Fibroblast of lung (primary cell): Measurements from ENCODE around the gene TGFB3. TPM values are rescaled to one million over a fixed set of nuclear protein-coding genes. Genes with fewer than 3 reads are reported as not detected.
A peak's percentile ranks its signal among the peaks of the same experiment; 100 is the strongest.

Experiments
- DNase-seq, 2 donors: peaks; one replicate each; pipeline versions ENCODE4 v3.0.0 to v3.0.0-alpha.2; 2010; ENCODE audit warnings: low read depth in 2 of 2
- H2AFZ ChIP-seq: 2 replicates; pipeline ENCODE4 v1.5.1; 2012; ENCODE audit warnings: low read length, control low read depth, inconsistent platforms
- H3K27ac ChIP-seq: 2 replicates; pipeline ENCODE4 v1.5.1; 2011; ENCODE audit warnings: low read length, control low read depth; ENCODE audit not compliant: insufficient read depth
- H3K27me3 ChIP-seq: 2 replicates; pipeline ENCODE4 v1.5.1; 2011; ENCODE audit warnings: mild to moderate bottlenecking, low read length; ENCODE audit not compliant: control insufficient read depth, insufficient read depth
- H3K36me3 ChIP-seq: 2 replicates; pipeline ENCODE4 v1.5.1; 2011; ENCODE audit warnings: low read length; ENCODE audit not compliant: control insufficient read depth, insufficient read depth
- H3K4me1 ChIP-seq: 2 replicates; pipeline ENCODE4 v1.5.1; 2011; ENCODE audit warnings: low read length; ENCODE audit not compliant: control insufficient read depth, insufficient read depth; ENCODE audit errors: extremely low read depth
- H3K4me2 ChIP-seq: 2 replicates; pipeline ENCODE4 v1.5.1; 2011; ENCODE audit warnings: low read length, control low read depth; ENCODE audit not compliant: insufficient read depth; ENCODE audit errors: extremely low read depth
- H3K4me3 ChIP-seq, 4 experiments: fragments of 200-600 bp in 1 of 4; sonication (generic) in 1 of 4; replicated peaks in 1 of 4; 2 replicates each; pipeline ENCODE4 v1.5.1; 2011 to 2016; ENCODE audit warnings: low read length in 4 of 4, low read depth in 3 of 4, mild to moderate bottlenecking in 3 of 4, control low read depth in 2 of 4, inconsistent platforms in 1 of 4, mixed read lengths in 1 of 4; ENCODE audit not compliant: insufficient read depth in 1 of 4; ENCODE audit errors: control extremely low read depth in 1 of 4
- H3K79me2 ChIP-seq: 2 replicates; pipeline ENCODE4 v1.5.1; 2012; ENCODE audit warnings: mild to moderate bottlenecking, low read length, inconsistent platforms; ENCODE audit not compliant: control insufficient read depth, insufficient read depth
- H3K9ac ChIP-seq: 2 replicates; pipeline ENCODE4 v1.5.1; 2011; ENCODE audit warnings: mild to moderate bottlenecking, low read length, control low read depth; ENCODE audit not compliant: insufficient read depth
- H3K9me3 ChIP-seq: 2 replicates; pipeline ENCODE4 v1.5.1; 2012; ENCODE audit warnings: low read depth, low read length; ENCODE audit not compliant: control insufficient read depth, insufficient read depth
- H4K20me1 ChIP-seq: 2 replicates; pipeline ENCODE4 v1.5.1; 2011; ENCODE audit warnings: low read length; ENCODE audit not compliant: control insufficient read depth, insufficient read depth; ENCODE audit errors: extremely low read depth
- CTCF ChIP-seq, 2 donors: IDR thresholded peaks in 1 of 2; conservative IDR thresholded peaks in 1 of 2; 1 replicate in 1 of 2; 2 replicates in 1 of 2; pipeline ENCODE4 v1.5.1; 2011 to 2012; ENCODE audit warnings: low read length in 2 of 2, control low read depth in 1 of 2, inconsistent platforms in 1 of 2, low read depth in 1 of 2, mild to moderate bottlenecking in 1 of 2
- EZH2 ChIP-seq: IDR thresholded peaks from 2 replicates; pipeline ENCODE4 v1.5.1; 2012; ENCODE audit warnings: low read length, control low read depth, mild to moderate bottlenecking; ENCODE audit errors: missing control alignments
- polyA plus RNA-seq, 2 donors: library from polyadenylated mRNA; depleted of rRNA in 1 of 2; stranded (reverse) in 1 of 2; unstranded in 1 of 2; fragments of >200 nt; gene quantifications; 2 replicates each; pipeline ENCODE4 v1.2.1, GENCODE V29; 2011 to 2012; ENCODE audit warnings: missing spikeins in 1 of 2
- total RNA-seq: library from RNA; depleted of rRNA; stranded (reverse); fragments of >200 nt; gene quantifications from 2 replicates; pipeline ENCODE4 v1.2.1, GENCODE V29; 2014

Gene TGFB3
- total and polyA plus RNA-seq, 2 donors (not counting 1 experiment from before 2014, with no cell fraction given), result 5.9 to 30.8 TPM

- H2AFZ ChIP-seq, result peak overlapping the region; percentile 70
- TF ChIP-seq EZH2, result no peak
- no peak for TF ChIP-seq CTCF (conservative IDR thresholded peaks at IDR 0.05 in 1 of 2, IDR thresholded peaks at IDR 0.05 in 1 of 2; ENCODE audit: low read depth in 1 of 2, low read length in 2 of 2)
- H3K4me3 ChIP-seq, result peak overlapping the region; percentile 35 to 78 (median 41)
- H3K9ac ChIP-seq, result peak overlapping the region; percentile 55
- no peaks in the 10 kb centered on the region for H3K36me3 ChIP-seq
- DNase-seq, result no peak
- H3K4me2 ChIP-seq, result peak overlapping the region; percentile 86
- H3K79me2 ChIP-seq, result no peaks in the 10 kb centered on the region
- no peaks in the 10 kb centered on the region for H3K27me3 ChIP-seq
- no peaks in the 10 kb centered on the region for H3K9me3 ChIP-seq
- H4K20me1 ChIP-seq, result no peaks in the 10 kb centered on the region
- no peak overlapping the region for H3K27ac ChIP-seq
- H3K4me1 ChIP-seq, result peaks cover 28% of the 10 kb centered on the region
Observed at GRCh38 chr14:75983019-75983358, 1.2 kb upstream of the TGFB3 start.

- H3K4me1 ChIP-seq, result peaks cover 28% of the 10 kb centered on the region
- peak overlapping the region; percentile 70 for H2AFZ ChIP-seq
- peak; percentile 69 to 83 for DNase-seq
- TF ChIP-seq CTCF (conservative IDR thresholded peaks at IDR 0.05 in 1 of 2, IDR thresholded peaks at IDR 0.05 in 1 of 2; ENCODE audit: low read depth in 1 of 2, low read length in 2 of 2), result peak; percentile 47 to 58
- TF ChIP-seq EZH2, result no peak
- no peaks in the 10 kb centered on the region for H3K9me3 ChIP-seq
- peak overlapping the region; percentile 52 to 78 (median 68) for H3K4me3 ChIP-seq
- no peaks in the 10 kb centered on the region for H3K27me3 ChIP-seq
- H3K4me2 ChIP-seq, result peak overlapping the region; percentile 88
- H4K20me1 ChIP-seq, result no peaks in the 10 kb centered on the region
- H3K36me3 ChIP-seq, result no peaks in the 10 kb centered on the region
- no peaks in the 10 kb centered on the region for H3K79me2 ChIP-seq
- H3K9ac ChIP-seq, result peak overlapping the region; percentile 92
- peak overlapping the region; percentile 82 for H3K27ac ChIP-seq
Observed at GRCh38 chr14:75982266-75983018, 647 bp upstream of the TGFB3 start.

- no peaks in the 10 kb centered on the region for H3K9me3 ChIP-seq
Observed at GRCh38 chr14:75980856-75981255, 939 bp downstream of the TGFB3 start.

More at GRCh38 chr14:75980856-75981255, 939 bp downstream of the TGFB3 start:
- peaks cover 26% of the 10 kb centered on the region for H3K4me1 ChIP-seq
- DNase-seq, result peak in 1 of 2 donors; percentile 36
- TF ChIP-seq CTCF (conservative IDR thresholded peaks at IDR 0.05 in 1 of 2, IDR thresholded peaks at IDR 0.05 in 1 of 2; ENCODE audit: low read depth in 1 of 2, low read length in 2 of 2) (no peak), EZH2 (no peak)
- H3K4me2 ChIP-seq, result peak overlapping the region; percentile 88
- no peaks in the 10 kb centered on the region for H4K20me1 ChIP-seq
- no peaks in the 10 kb centered on the region for H3K27me3 ChIP-seq
- peak overlapping the region; percentile 82 for H3K27ac ChIP-seq
- H3K79me2 ChIP-seq, result no peaks in the 10 kb centered on the region
- peak overlapping the region; percentile 12 for H2AFZ ChIP-seq
- H3K9ac ChIP-seq, result no peak overlapping the region
- H3K4me3 ChIP-seq, result peak overlapping the region; percentile 17 to 78 (median 68)
- H3K36me3 ChIP-seq, result no peaks in the 10 kb centered on the region
